GM23338 (cell line): ENCODE results near the gene ZBTB8A. TPM values are rescaled to one million over a fixed set of nuclear protein-coding genes. Genes with fewer than 3 reads are reported as not detected.

Experiments used
- ATAC-seq: fragments of 200-7000 bp; cut with Tn5 transposase; 3 replicates; pipeline ENCODE4 v1.9.1; 2020
- DNase-seq: peaks from one replicate; pipeline ENCODE4 v3.0.0-alpha.2; 2015; ENCODE audit warnings: low spot score
- H2AFZ ChIP-seq: fragments of 200-600 bp; sonication (generic); 2 replicates; pipeline ENCODE4 v1.8.0; 2016; ENCODE audit warnings: antibody characterized with exemption, mild to moderate bottlenecking, moderate library complexity
- H3F3A ChIP-seq: fragments of 200-600 bp; sonication (generic); replicated peaks from 2 replicates; pipeline ENCODE4 v1.8.0; 2017; ENCODE audit warnings: antibody characterized with exemption, mixed run types, low read depth
- H3K27ac ChIP-seq: fragments of 200-600 bp; sonication (generic); 2 replicates; pipeline ENCODE4 v1.6.1; 2016; ENCODE audit warnings: low read depth
- H3K27me3 ChIP-seq: fragments of 200-600 bp; sonication (generic); 2 replicates; pipeline ENCODE4 v1.8.0; 2016; ENCODE audit warnings: mild to moderate bottlenecking, mixed run types, moderate library complexity; ENCODE audit not compliant: insufficient read depth
- H3K36me3 ChIP-seq: fragments of 200-600 bp; sonication (generic); 2 replicates; pipeline ENCODE4 v1.8.0; 2016; ENCODE audit warnings: mild to moderate bottlenecking; ENCODE audit not compliant: insufficient read depth
- H3K4me1 ChIP-seq: fragments of 200-600 bp; sonication (generic); 2 replicates; pipeline ENCODE4 v1.8.0; 2016; ENCODE audit warnings: mild to moderate bottlenecking, moderate library complexity; ENCODE audit not compliant: insufficient read depth
- H3K4me2 ChIP-seq: fragments of 200-600 bp; sonication (generic); 2 replicates; pipeline ENCODE4 v1.7.1; 2017; ENCODE audit warnings: mixed run types
- H3K4me3 ChIP-seq: fragments of 200-600 bp; sonication (generic); 2 replicates; pipeline ENCODE4 v1.6.1; 2016; ENCODE audit warnings: mixed run types
- H3K79me2 ChIP-seq: fragments of 200-600 bp; sonication (generic); replicated peaks from 2 replicates; pipeline ENCODE4 v1.8.0; 2017; ENCODE audit warnings: mild to moderate bottlenecking; ENCODE audit not compliant: insufficient read depth
- H3K9me2 ChIP-seq: fragments of 200-600 bp; sonication (generic); 2 replicates; pipeline ENCODE4 v1.8.0; 2017; ENCODE audit not compliant: insufficient read depth
- H4K20me1 ChIP-seq: fragments of 200-600 bp; sonication (generic); replicated peaks from 2 replicates; pipeline ENCODE4 v1.8.0; 2017; ENCODE audit warnings: mild to moderate bottlenecking; ENCODE audit not compliant: insufficient read depth
- H3K27ac Mint-ChIP-seq: 2 replicates; pipeline ENCODE4 v1.8.0; 2020; ENCODE audit warnings: inconsistent platforms, mild to moderate bottlenecking, moderate library complexity, mixed read lengths
- H3K27me3 Mint-ChIP-seq: 3 replicates; pipeline ENCODE4 v1.8.0; 2022; ENCODE audit warnings: low read depth, mild to moderate bottlenecking, moderate library complexity, mixed read lengths, inconsistent platforms; ENCODE audit not compliant: insufficient read depth, poor library complexity
- H3K36me3 Mint-ChIP-seq: 3 replicates; pipeline ENCODE4 v1.8.0; 2021; ENCODE audit warnings: low read depth, mild to moderate bottlenecking, inconsistent platforms, moderate library complexity, mixed read lengths
- H3K4me1 Mint-ChIP-seq: 3 replicates; pipeline ENCODE4 v1.8.0; 2020; ENCODE audit warnings: mild to moderate bottlenecking, inconsistent platforms, mixed read lengths
- H3K4me3 Mint-ChIP-seq: 3 replicates; pipeline ENCODE4 v1.8.0; 2021; ENCODE audit warnings: moderate library complexity, mild to moderate bottlenecking, inconsistent platforms, mixed read lengths
- H3K9me3 Mint-ChIP-seq: 3 replicates; pipeline ENCODE4 v1.8.0; 2020; ENCODE audit warnings: moderate library complexity, mild to moderate bottlenecking, inconsistent platforms, mixed read lengths
- CREB1 ChIP-seq: fragments of 250-450 bp; sonication (Bioruptor Pico); IDR thresholded peaks from 2 replicates; pipeline ENCODE4 v1.5.0; 2020; ENCODE audit warnings: low read depth, mild to moderate bottlenecking, moderate library complexity
- CTCF ChIP-seq, 2 experiments: fragments of 200-600 bp in 1 of 2; sonication (generic) in 1 of 2; conservative IDR thresholded peaks; 2 replicates each; pipeline versions ENCODE4 v1.5.1 to v1.6.1; 2016 to 2017; ENCODE audit warnings: antibody characterized with exemption in 2 of 2, low read depth in 2 of 2, mild to moderate bottlenecking in 2 of 2, moderate library complexity in 1 of 2
- ETS1 ChIP-seq: IDR thresholded peaks from 2 replicates; pipeline ENCODE4 v1.6.1; 2016; ENCODE audit warnings: antibody characterized with exemption
- EZH2phosphoT487 ChIP-seq: fragments of 200-600 bp; sonication (generic); IDR thresholded peaks from one replicate; pipeline ENCODE4 v1.8.1; 2018; ENCODE audit warnings: antibody characterized with exemption; ENCODE audit not compliant: unreplicated experiment
- POLR2AphosphoS5 ChIP-seq: IDR thresholded peaks from 2 replicates; pipeline ENCODE4 v1.6.1; 2016; ENCODE audit warnings: antibody characterized with exemption, low read depth
- REST ChIP-seq: IDR thresholded peaks from one replicate; pipeline ENCODE4 v1.6.1; 2018; ENCODE audit warnings: antibody characterized with exemption; ENCODE audit not compliant: unreplicated experiment
- STAT1 ChIP-seq: IDR thresholded peaks from one replicate; pipeline ENCODE4 v1.6.1; 2016; ENCODE audit warnings: antibody characterized with exemption; ENCODE audit not compliant: unreplicated experiment
- ZNF114 ChIP-seq: fragments of 250-450 bp; sonication (Bioruptor Pico); IDR thresholded peaks from 2 replicates; pipeline ENCODE4 v1.5.0; 2020; ENCODE audit warnings: mild to moderate bottlenecking, moderate library complexity
- polyA plus RNA-seq: library from polyadenylated mRNA; unstranded; fragments of >200 nt; fragmentation: Nextera tagmentation; extraction: Ambion mirVana; gene quantifications from 2 replicates; pipeline ENCODE4 v1.2.1, GENCODE V29; 2016
- total RNA-seq: library from RNA; depleted of rRNA; stranded (reverse); fragments of >200 nt; shearing (Covaris generic); gene quantifications from 2 replicates; pipeline ENCODE4 v1.2.3, GENCODE V29; 2014

The ZBTB8A gene
- total and polyA plus RNA-seq, 2 experiments from 2014 or later = 6.1 to 8.4 TPM

- Mint-ChIP-seq H3K36me3 (no peaks in the 10 kb centered on the region), H3K9me3 (no peaks in the 10 kb centered on the region), H3K4me1 (no peaks in the 10 kb centered on the region), H3K27ac (no peak overlapping the region), H3K4me3 (no peak overlapping the region), H3K27me3 (peaks cover 2% of the 10 kb centered on the region)
- H3F3A ChIP-seq = no peaks in the 10 kb centered on the region; the same call in 1 of the 2 replicates
- no peaks in the 10 kb centered on the region for H3K79me2 ChIP-seq
- no peak overlapping the region for H3K27ac ChIP-seq
- no peaks in the 10 kb centered on the region for H3K36me3 ChIP-seq
- no peak overlapping the region for H2AFZ ChIP-seq
- H3K4me2 ChIP-seq = no peak overlapping the region
- ATAC-seq = no peak
- no peak overlapping the region for H3K4me3 ChIP-seq
- no peaks in the 10 kb centered on the region for H3K4me1 ChIP-seq
- DNase-seq = no peak
- no peaks in the 10 kb centered on the region for H3K9me2 ChIP-seq
- H3K27me3 ChIP-seq = no peaks in the 10 kb centered on the region
- no peaks in the 10 kb centered on the region for H4K20me1 ChIP-seq
- TF ChIP-seq CTCF (conservative IDR thresholded peaks at IDR 0.05; ENCODE audit: low read depth in 2 of 2) (no peak), REST (no peak), POLR2AphosphoS5 (no peak), STAT1 (no peak), ZNF114 (CRISPR knock-in tag) (no peak), ETS1 (no peak), CREB1 (CRISPR knock-in tag) (no peak), EZH2phosphoT487 (no peak)
Measured at GRCh38 chr1:32605711-32606424, 66.6 kb downstream of the ZBTB8A start.
